DND-41 (cell line): Measurements from ENCODE around the gene EFNA2.

ENCODE experiments used
- EZH2 ChIP-seq: IDR thresholded peaks from 3 replicates; pipeline ENCODE4 v1.6.1; 2012; ENCODE audit warnings: borderline replicate concordance, low read depth, mild to moderate bottlenecking, moderate library complexity, low read length, inconsistent platforms; ENCODE audit not compliant: severe bottlenecking
- TF ChIP-seq, protein P1 (sequence below): IDR thresholded peaks from 2 replicates; pipeline ENCODE4 v1.5.1; 2012; ENCODE audit warnings: borderline replicate concordance, low read length, moderate library complexity, mild to moderate bottlenecking; ENCODE audit not compliant: poor library complexity, severe bottlenecking; ENCODE audit errors: extremely low read depth

DNA sequence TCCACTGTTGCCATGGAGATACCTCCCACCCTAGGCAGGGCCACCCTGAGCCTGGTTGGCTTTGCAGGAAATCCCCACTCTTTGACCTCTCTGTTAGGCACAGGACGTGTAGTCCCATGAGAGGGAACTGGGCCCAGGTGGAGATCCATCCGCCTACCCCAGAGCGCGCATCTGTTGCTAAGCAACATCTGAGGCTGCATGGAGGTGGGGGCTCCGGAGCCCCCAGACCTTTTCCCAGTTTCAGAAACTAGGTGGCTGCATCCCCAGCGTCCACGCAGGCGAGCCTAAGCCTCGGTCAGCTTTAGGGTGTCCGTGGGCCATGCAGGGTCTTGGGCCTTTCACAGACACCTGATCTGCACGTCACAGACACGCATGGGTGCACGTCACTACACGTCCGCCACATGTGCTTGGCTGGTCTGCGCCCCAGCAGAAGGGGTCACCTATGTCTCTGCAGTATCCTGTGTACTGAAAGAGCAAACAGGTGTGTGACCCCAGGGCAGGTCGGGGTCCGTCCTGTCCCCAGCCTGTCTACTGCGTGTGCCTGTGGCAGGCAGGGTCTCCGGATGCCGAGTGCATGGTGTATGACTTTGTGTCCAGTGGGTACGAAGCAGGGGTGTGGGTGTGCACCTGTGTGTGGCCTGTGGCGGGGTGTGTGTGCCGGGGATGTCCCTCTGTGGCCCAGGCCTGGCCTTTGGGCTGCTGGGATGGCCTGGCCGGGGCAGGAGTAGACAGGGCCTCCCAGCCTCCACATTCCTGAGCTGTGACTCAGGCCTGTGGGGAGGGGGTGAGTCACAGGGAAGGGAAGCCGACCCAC lies 20.7 kb upstream of the EFNA2 start:
- TF ChIP-seq, protein P1, sequence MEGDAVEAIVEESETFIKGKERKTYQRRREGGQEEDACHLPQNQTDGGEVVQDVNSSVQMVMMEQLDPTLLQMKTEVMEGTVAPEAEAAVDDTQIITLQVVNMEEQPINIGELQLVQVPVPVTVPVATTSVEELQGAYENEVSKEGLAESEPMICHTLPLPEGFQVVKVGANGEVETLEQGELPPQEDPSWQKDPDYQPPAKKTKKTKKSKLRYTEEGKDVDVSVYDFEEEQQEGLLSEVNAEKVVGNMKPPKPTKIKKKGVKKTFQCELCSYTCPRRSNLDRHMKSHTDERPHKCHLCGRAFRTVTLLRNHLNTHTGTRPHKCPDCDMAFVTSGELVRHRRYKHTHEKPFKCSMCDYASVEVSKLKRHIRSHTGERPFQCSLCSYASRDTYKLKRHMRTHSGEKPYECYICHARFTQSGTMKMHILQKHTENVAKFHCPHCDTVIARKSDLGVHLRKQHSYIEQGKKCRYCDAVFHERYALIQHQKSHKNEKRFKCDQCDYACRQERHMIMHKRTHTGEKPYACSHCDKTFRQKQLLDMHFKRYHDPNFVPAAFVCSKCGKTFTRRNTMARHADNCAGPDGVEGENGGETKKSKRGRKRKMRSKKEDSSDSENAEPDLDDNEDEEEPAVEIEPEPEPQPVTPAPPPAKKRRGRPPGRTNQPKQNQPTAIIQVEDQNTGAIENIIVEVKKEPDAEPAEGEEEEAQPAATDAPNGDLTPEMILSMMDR = no peak
- TF ChIP-seq EZH2 = no peak
